ENCODE data around the gene VPS13C. TPM values are rescaled to one million over a fixed set of nuclear protein-coding genes. Genes with fewer than 3 reads are reported as not detected.

VPS13C gene
- total and polyA plus RNA-seq, 2 donors (not counting 3 experiments of a cell fraction or from before 2014, with no cell fraction given), result 10.8 to 60.3 TPM

DNA sequence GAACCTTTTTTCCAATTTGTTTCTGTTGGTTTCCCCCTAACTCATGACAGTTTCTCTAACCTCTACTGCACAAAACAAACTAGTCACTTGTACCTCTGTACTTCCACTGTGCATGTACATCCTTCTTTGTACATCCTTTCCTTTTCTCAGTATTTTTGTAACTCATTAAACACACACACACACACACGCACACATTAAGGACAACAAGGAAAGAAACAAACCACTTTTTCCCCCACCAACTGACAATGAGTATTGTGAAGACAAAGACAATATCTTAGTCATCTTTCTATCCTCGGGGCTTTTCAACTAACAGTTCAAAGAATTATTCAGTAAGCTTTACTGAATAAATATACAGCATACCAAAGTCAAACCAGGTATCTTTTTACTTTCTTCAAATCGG lies 170.5 kb downstream of the VPS13C start:
- H3K4me3 ChIP-seq (replicated peaks in 1 of 3; ENCODE audit: insufficient read depth in 1 of 3, low read depth in 1 of 3, low read length in 3 of 3), result no peak overlapping the region
- H3K4me1 ChIP-seq (ENCODE audit: control insufficient read depth, extremely low read depth, insufficient read depth, low read length), result no peaks in the 10 kb centered on the region
- POLR2A ChIA-PET, result no interaction called here
- H3K9ac ChIP-seq (replicated peaks; ENCODE audit: extremely low read depth, insufficient read depth, low read length), result no peak overlapping the region
- H3K4me2 ChIP-seq (ENCODE audit: insufficient read depth, low read length), result no peak overlapping the region
- no TSS peak for BruUV-seq (replicated peaks)
- no peak overlapping the region for H2AFZ ChIP-seq (ENCODE audit: low read depth, low read length)
- dilution Hi-C loops (cut with MboI; ENCODE audit: extremely low pct_ligation_motif_present, low sequenced_read_pairs) (no loop called here), intact Hi-C loops (cut with micrococcal nuclease) (no loop called here)
- no peaks in the 10 kb centered on the region for H3K79me2 ChIP-seq (ENCODE audit: control insufficient read depth, insufficient read depth, low read length)
- H4K20me1 ChIP-seq (replicated peaks; ENCODE audit: control insufficient read depth, extremely low read depth, insufficient read depth, low read length), result no peaks in the 10 kb centered on the region
- peaks cover 0 to 1% of the 10 kb centered on the region in 2 experiments for H3K36me3 ChIP-seq (ENCODE audit: control insufficient read depth in 2 of 2, extremely low read depth in 1 of 2, insufficient read depth in 2 of 2, low read length in 2 of 2)
- no peaks in the 10 kb centered on the region for H3K27me3 ChIP-seq (ENCODE audit: control insufficient read depth in 2 of 2, insufficient read depth in 2 of 2, low read length in 2 of 2)
- DNase-seq (ENCODE audit: low read depth, low spot score) (no peak), FAIRE-seq (no peak)
- TF ChIP-seq EZH2 (IDR thresholded peaks at IDR 0.05; ENCODE audit: borderline replicate concordance, low read depth, low read length, severe bottlenecking), result no peak
- TF ChIP-seq JUN (IDR thresholded peaks at IDR 0.05; ENCODE audit: borderline replicate concordance, insufficient read depth, insufficient read length, low read depth), result no peak
- TF ChIP-seq, protein P1, sequence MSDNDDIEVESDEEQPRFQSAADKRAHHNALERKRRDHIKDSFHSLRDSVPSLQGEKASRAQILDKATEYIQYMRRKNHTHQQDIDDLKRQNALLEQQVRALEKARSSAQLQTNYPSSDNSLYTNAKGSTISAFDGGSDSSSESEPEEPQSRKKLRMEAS (IDR thresholded peaks at IDR 0.05; ENCODE audit: insufficient read depth, insufficient read length), result no peak
- TF ChIP-seq FOS (IDR thresholded peaks at IDR 0.05; ENCODE audit: borderline replicate concordance, insufficient read depth, low read length), result no peak
- TF ChIP-seq, protein P2, sequence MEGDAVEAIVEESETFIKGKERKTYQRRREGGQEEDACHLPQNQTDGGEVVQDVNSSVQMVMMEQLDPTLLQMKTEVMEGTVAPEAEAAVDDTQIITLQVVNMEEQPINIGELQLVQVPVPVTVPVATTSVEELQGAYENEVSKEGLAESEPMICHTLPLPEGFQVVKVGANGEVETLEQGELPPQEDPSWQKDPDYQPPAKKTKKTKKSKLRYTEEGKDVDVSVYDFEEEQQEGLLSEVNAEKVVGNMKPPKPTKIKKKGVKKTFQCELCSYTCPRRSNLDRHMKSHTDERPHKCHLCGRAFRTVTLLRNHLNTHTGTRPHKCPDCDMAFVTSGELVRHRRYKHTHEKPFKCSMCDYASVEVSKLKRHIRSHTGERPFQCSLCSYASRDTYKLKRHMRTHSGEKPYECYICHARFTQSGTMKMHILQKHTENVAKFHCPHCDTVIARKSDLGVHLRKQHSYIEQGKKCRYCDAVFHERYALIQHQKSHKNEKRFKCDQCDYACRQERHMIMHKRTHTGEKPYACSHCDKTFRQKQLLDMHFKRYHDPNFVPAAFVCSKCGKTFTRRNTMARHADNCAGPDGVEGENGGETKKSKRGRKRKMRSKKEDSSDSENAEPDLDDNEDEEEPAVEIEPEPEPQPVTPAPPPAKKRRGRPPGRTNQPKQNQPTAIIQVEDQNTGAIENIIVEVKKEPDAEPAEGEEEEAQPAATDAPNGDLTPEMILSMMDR (IDR thresholded peaks at IDR 0.05; ENCODE audit: extremely low read depth in 1 of 2, insufficient read depth in 1 of 2, low read depth in 1 of 2, low read length in 2 of 2), result no peak
- TF ChIP-seq GATA2 (IDR thresholded peaks at IDR 0.05; ENCODE audit: insufficient read depth, insufficient read length, low read depth, low read length), result no peak
- no peak for TF ChIP-seq POLR2AphosphoS5 (IDR thresholded peaks at IDR 0.05; ENCODE audit: insufficient read depth, low read depth, low read length)
- no peak for TF ChIP-seq POLR2A (IDR thresholded peaks at IDR 0.05; ENCODE audit: low read depth, low read length)
- TF ChIP-seq MYC (IDR thresholded peaks at IDR 0.05; ENCODE audit: low read depth, low read length), result no peak
- H3K9me3 ChIP-seq (replicated peaks; ENCODE audit: control insufficient read depth, insufficient read depth, low read length), result no peaks in the 10 kb centered on the region
- no peaks in the 10 kb centered on the region for H3K9me1 ChIP-seq (replicated peaks; ENCODE audit: control insufficient read depth, extremely low read depth, insufficient read depth, low read length)
- no peak overlapping the region for H3K27ac ChIP-seq (ENCODE audit: insufficient read depth, low read depth, low read length)
- CTCF ChIA-PET, result no interaction called here

All from endothelial cell of umbilical vein (primary cell).